ENCODE results near the gene PKNOX1.
"Not testable (repeated sequence)": the region's sequence is repeated elsewhere in the genome, so short reads cannot be mapped to it uniquely, and the experiment has no call there.

GRCh38 chr21:42989370-42989769 lies 15.0 kb downstream of the PKNOX1 start:
- not testable (repeated sequence) for TF ChIP-seq RNF2 (conservative IDR thresholded peaks at IDR 0.05; ENCODE audit: low read depth); ELF1 (CRISPR knock-in tag; IDR thresholded peaks at IDR 0.05); ZC3H13 (CRISPR knock-in tag; IDR thresholded peaks at IDR 0.05); ZNF577 (CRISPR knock-in tag; IDR thresholded peaks at IDR 0.05; ENCODE audit: borderline replicate concordance, low read depth); SKIL (CRISPR knock-in tag; IDR thresholded peaks at IDR 0.05; ENCODE audit: borderline replicate concordance); SMAD1 (CRISPR knock-in tag; IDR thresholded peaks at IDR 0.05; ENCODE audit: borderline replicate concordance, low read depth); KLF16 (CRISPR knock-in tag; IDR thresholded peaks at IDR 0.05); ATF3 (CRISPR knock-in tag; IDR thresholded peaks at IDR 0.05)
